ENCODE data around the gene SKP1. TPM values are rescaled to one million over a fixed set of nuclear protein-coding genes. Genes with fewer than 3 reads are reported as not detected.
"Not testable (repeated sequence)": the region's sequence is repeated elsewhere in the genome, so short reads cannot be mapped to it uniquely, and the experiment has no call there.

SKP1 gene
- total RNA-seq, 1 experiment from 2014 or later, result 82.2 TPM

DNA sequence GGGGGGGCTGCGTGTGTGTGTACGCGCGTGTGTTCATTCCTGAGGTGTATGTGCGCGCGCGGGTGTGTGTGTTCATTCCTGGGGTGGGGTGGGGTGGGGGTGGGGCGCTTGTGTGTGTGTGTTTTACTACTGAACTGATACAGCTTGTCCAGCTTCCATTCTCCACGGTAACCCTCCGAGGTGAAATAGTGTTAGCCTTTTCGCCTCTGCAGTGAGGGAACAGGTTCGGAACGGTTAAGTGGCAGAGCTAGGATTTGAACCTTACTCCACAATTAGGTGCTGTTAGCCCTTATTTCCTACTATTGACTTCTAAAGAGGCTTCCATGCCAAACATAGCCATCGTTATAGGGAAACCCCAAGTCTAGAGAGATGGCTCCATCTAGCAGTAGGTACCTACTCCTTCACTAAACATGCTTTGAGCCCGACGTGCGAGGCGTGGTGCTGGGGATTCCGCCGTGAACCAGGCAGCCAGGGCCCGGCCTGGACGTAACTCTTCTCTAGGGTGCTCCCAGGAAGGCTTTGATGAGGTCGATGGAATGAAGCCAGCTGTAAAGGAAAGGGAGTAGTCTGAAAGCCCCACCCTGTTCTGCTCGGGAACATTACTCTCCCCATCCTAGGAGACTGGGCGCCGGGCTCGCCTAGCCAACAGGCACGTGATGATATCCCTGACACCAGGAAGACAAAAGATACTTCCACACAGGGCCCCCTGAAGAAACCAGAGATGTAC lies 782 bp upstream of the SKP1 start:
- peak; percentile 87 for DNase-seq (ENCODE audit: low spot score)

DNA sequence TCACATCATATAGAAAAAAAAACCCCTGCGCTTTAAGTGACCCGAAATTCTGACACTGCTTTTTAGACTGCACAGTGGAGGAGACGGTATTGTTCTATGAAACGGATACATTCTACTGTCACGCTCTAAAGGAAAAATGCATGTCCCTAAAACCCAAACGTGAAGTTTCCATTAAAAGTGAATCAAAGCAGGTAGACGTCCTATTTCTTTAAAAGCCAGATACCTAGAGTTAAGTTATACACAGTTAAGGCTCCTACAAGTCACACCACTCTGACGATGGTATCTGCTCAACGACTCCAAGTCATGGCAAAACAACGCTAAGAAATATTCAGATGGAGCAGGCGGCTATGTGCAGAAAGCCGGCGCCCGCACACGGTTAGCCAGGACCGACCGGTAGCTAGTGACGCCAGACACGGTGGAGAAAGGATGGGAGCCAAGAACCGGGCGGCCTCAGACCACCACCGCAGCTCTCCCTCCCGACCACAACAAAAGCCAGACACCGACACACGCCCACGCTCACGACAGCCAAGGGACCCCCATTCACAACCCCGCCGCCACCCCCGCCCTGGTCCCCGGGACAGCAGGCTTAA lies 734 bp downstream of the SKP1 start:
- peak; percentile 62 for DNase-seq (ENCODE audit: low spot score)

DNA sequence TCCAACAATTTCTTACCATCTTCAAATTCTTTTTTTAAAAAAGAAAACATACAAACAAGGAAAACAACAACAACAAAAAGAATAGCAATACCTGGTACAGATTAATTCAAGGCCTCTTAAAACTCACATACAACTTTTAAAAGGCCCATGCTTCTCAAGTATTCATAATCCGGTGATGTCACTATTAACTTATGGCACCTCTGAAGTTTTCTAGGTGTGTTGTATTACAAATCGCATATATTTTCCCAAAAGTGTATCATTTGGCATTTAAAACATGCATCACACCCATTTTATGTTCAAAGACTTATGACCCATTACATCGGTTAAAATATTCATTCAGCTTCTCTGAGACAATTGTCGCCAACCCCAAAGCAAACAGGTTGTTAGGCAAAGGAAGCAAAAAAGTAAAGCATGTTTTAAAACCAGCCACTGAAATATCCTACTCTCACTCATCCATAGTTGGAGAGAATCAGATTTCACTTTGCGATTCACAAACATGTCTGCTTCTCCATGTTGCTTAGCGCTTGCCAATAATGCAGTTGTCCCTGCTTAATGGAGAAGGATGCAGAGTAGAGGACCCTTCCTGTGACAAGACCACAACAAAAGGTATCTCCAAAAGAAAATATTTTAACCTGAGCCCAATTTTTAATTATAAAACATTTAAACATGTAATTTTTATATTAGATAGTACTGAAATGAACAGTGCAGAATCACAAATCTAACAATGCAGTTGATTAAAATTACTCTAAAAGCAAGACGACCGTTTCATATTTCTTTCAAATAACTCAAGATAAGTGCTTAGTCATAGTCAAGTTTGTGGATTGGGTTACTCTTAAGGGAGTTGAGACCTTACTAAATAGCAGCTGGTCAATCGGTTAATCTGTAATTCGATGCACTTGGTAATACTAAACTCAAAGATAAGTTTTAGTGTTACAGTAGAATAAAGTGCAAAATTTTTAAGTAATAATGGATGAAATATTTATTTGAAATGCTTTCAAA lies 1.6 kb downstream of the SKP1 start:
- DNase-seq (ENCODE audit: low spot score), result peak; percentile 55

DNA sequence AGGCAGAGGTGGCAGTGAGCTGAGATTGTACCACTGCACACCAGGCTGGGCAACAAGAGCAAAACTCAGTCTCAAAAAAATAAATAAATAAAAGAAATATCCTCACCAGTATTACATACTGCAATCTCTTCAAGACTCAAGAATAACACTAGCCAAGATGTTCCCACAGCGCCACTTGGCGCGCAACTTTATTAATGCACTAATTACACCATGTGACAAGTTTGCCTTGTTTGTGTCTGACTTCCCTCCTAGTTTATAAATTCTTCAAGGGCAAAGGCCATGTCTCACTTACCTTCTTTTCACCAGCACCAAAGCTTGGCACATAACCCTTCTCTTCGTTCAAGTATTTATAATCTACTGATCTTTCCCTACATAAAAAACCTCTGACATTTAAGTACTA lies 4.8 kb downstream of the SKP1 start:
- DNase-seq (ENCODE audit: low spot score), result peak; percentile 54

DNA sequence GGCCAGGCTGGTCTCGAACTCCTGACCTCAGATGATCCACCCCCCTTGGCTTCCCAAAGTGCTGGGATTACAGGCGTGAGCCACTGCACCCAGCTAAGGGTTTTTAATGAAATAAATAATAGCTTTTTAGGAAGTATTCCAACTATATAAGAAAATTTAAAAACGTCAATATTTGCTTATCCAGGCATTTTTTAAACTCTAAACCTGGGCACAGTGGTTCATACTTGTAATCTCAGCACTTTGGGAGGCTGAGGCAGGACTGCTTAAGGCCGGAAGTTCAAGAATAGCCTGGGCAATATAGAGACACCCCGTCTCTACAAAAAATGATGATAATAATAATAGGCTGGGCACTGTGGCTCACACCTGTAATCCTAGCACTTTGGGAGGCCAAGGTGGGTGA lies 14.2 kb downstream of the SKP1 start:
- no peak for DNase-seq (ENCODE audit: low spot score)

DNA sequence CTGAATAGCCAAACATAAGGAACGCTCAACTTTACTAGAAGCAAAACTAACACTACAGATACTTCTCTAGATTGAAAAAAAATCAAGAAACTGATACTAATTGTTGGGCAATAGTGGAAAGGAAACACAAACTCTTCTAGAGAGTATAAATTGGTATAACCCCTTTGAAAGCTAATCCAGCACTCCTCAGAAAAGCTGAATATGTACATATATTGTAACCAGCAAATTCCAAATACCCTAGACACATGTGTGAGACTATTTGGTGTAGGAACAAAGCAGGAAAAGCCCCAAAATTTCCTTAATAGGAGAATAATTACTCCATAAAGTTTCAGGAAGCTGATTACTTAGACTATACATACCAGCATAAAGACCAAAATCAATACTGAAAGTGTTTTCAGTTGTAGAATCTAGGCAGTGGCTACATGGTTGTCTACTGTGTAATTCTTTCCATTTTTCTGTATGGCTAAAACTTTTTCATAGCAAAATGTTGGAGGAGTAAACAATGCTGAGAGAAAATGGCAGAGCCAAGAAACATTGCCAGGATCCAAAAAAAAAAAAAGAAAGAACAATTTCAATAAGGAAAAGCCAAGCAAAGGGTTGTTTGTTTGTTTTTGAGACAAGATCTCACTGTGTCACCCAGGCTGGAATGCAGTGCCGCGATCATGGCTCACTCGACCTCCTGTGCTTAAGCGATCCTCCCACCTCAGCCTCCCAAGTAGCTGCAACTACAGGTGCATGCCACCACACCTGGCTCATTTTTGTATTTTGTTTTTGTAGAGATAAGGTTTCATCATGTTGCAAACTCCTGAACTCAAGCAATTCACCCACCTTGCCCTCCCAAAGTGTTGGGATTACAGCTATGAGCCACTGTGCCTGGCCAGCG lies 15.0 kb downstream of the SKP1 start:
- no peak for DNase-seq (ENCODE audit: low spot score)

DNA sequence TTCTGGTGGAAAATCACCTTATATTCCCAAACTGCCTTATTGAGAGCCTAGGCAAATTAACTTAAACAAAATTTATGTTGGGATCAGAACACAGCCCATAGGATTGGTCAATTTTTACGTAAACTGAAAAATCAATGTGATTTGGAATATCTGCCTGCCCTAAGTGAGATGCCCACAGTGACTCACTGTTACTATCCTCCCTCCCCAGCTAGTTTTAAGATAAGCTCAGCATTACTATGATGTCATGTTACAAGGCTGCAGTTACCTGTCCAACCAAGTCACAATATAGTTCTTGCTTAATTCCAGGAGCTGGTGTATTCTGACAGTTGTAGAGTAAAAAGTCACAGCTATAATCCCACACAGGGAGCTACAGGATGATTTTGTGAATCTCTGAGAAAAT lies 23.1 kb downstream of the SKP1 start:
- no peak for DNase-seq (ENCODE audit: low spot score)

DNA sequence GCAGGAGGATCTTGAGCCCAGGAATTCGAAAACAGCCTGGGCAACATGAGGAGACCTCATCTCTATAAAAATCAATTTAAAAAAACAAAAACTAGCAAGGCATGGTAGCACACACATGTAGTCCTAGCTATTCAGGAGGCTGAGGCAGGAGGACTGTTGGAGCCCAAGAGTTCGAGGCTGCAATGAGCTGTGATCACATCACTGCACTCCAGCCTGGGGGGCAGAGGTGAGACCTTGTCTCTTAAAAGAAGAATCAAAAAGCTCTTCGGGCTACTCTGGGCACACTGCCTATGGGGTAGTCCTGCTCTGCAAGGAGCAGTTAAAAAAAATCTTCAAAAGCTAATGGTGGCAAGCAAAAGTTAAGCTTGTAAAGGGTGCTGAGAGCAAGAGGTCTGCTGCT lies 23.5 kb downstream of the SKP1 start:
- no peak for DNase-seq (ENCODE audit: low spot score)

DNA sequence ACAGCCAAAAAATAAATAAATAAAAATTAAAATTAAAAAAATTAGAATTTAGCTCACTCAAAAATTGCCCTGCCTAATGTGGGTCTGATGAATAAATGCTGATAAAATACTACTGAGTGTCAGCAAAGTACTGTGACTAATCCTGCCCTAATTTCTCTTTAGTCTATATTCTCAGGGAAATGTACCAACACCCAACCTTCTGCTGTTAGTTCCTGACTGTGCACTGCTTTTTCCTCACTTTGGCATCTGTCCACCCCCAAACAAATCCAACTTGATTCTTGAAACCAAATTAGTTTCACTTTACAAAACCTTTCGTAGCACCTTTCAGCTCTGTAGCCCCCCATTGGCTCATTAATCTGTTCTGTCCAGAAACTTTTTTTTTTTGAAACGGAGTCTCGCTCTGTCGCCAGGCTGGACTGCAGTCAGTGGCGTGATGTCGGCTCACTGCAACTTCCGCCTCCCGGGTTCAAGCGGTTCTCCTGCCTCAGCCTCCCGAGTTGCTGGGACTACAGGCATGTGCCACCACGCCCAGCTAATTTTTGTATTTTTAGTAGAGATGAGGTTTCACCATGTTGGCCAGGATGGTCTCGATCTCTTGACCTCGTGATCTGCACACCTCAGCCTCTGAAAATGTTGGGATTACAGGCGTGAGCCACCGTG lies 24.4 kb downstream of the SKP1 start:
- DNase-seq (ENCODE audit: low spot score), result not testable (repeated sequence)

DNA sequence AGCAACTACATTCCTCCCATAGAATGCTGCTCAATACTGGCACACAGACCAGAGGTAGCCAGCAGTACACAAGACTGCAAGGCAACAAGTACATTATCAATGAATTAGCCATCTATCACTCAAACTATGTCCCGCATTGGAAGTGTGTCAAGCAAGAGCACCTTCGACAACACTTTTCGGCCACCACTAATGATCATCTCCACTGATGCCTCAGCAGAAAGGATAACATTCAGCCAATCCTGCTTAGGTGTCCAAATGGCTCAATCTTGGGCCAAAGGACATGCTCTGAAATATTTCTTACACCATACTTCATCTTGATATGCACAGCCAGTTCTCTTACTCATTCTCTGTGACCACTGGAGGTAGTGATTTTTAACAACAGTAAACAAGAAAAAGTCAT lies 25.0 kb downstream of the SKP1 start:
- no peak for DNase-seq (ENCODE audit: low spot score)

DNA sequence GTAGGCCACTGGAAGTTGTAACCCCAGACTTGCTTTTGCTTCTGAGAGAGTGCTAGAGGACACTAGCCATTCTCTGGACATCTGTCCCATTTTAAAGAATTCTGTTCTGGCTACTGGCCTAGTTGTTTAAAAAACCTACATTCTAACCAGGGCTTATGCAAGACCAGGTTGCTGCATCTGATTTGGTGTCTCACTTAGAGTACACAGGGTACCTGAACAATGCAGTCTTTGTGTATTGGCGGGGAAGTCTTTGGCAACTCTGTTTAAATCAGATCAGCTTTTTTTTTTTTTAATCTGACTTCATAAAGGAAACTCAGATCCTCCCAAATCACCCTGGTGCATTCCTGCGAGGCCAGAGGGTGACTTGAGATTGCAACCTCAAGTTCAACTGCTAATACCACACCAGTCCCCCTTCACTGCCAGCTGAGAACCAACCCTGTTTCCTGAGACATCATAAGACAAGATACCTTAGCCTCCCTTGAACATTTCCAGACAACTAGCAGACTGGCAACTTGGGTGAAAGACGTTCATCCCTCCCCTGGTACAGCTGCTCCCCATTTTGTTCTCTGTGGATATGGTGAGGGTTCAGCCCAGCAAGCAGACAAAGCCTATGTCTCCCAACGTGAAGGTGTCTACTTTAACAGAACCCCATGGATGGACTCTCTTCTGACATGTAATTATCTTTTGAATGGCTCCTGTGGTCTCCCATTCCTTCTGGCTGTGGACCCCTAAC lies 27.0 kb downstream of the SKP1 start:
- DNase-seq (ENCODE audit: low spot score), result peak; percentile 32

DNA sequence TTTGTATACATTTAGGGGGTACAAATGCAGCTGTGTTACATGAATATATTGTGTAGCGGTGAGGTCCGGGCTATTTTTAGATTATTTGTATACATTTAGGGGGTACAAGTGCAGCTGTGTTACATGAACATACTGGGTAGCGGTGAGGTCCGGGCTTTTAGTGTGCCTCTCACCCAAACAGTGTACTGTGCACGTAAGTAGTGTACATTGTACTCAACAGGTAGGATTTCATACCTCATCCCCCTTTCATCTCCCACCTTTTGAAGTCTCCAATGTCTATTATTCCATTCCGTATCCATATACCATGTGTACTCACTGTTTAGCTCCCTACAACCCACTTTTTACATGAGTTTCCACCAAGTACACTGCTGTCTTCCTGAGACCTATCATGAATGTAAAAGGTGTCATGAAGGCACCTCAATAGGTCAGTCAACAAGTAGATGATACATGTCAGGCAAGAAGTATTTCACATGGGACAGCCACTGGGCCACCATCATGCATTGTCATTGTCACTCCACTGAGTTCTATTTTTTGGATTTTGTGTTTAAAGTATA lies 27.7 kb downstream of the SKP1 start:
- DNase-seq (ENCODE audit: low spot score), result no peak

DNA sequence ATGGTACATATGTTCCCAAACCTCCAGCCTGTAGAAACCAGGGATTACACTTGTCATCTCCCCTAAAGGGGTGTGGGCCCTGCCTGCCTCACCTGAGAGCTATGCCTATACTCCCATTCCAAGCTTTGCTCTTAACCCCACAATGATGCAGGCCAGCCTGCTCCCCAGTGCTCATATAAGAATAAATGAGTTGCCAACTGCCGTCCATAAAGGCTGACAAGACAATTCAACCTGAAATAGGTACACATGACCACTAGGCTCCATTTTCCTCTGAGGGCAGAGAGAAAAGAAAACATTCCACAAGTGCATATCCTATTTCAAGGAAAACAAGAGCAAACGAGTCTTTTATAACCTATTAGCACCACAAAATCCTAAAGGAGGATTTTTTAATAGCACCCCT lies 28.4 kb downstream of the SKP1 start:
- DNase-seq (ENCODE audit: low spot score), result no peak

DNA sequence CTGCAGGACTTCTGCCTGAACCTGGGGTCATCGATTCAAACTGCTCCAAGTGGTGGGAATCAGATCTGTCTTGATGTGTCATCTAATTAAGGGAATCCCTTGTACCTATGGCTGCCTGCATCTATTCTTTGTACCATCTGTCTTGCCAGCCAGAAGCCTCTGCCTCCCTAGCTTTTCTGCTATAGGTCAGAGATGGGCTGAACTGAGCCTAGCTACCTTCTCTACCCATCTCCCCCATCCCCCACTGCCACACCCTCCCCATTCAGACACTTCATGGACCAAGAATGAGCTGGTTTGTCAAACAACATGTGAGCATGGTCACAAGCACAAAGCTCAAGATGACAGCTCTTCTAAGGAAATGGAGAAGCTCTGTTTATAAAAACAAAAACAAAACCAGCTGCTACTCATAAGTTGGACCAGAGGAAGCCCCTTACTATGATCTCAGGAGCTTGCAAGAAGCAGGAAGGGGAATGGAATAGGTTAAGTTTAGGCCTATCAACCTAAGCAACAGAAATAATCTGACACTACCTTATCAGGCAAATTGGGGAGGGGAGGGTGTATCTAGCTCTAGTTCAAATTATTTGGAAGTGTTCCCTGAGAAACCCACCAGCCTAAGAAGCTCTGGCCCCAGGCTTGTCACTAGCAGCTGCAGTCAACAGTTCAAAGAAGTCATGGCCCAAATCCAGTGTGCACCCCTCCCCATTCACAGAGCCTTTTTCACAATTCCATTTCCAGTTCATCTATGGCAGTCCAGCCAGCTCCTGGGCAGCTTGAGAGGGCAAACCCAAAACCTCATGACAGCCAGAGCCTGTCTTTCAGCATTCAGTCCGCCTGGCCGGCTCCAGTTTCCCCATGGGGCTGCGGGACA lies 29.9 kb downstream of the SKP1 start:
- no peak for DNase-seq (ENCODE audit: low spot score)

DNA sequence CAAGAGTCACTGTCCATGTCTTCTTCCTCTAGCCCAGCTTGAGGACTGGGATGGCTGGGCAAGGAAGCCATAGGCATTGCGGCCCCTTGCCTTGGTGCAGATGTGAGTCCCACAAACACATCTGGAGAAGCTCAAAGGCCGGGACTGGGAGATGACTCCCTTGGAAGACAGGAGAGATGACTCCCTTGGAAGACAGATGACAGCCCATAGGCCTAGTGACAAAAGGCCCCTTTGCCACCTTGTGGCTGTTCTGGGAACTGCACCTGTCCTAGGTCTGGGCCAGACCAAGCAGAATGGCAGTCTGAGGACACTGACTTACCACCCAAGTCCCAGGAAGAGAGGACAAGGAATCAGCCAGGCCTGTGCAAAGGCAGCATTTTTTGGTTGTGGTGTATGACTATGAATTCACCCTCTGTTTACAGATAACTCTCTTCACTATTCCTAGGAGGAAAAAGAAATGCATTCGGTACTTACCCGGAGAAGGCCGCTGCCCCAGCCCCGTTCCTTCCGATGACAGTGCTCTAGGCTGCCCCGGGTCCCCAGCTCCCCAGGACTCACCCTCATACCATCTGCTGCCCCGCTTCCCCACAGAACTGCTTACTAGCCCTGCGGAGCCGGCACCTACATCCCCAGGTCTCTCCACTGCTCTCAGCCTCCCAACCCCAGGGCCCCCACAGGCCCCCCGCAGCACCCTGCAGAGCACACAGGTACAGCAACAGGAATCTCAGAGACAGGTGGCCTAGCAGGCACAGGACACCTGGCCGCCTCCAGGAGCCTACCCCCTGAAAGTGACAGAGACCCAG lies 30.8 kb downstream of the SKP1 start:
- peak; percentile 92 for DNase-seq (ENCODE audit: low spot score)

DNA sequence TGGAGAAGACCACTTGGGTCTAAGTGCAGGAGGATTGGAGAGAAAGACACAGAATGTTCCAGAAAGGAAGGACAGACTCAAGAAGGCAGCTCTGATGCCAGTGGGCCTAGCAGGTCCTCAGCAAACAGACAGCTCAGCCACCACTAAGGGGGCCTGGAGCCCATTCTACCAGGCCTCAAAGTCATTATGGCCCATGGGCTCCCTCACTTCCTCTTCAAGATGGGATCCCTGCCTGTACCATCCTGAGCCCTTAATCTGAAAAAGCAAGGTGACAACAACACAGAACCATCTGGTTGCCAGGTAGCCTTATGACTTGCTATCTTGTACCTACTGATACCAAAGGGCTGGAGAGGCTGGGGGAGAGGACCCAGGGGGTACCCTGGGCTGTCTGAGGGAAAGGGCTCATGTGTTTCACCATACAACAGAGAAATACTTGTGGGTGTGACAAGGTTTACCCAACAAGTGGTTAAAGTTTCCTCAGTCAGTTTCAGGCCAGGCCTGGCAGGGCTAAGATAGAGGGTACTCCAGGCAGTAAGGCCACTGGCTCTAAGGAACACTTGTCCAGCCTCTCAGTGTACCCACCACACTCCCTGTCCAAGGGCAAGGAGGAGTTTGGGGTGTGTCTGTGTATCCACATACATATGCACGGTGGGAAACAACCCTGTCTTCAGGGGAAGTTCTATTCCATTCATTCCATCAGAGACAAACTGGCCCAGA lies 31.6 kb downstream of the SKP1 start:
- DNase-seq (ENCODE audit: low spot score), result no peak
